K562 (cell line): ENCODE data around the gene MRPL42. TPM values are rescaled to one million over a fixed set of nuclear protein-coding genes. Genes with fewer than 3 reads are reported as not detected.

Experiments used
- ATAC-seq: fragments of 200-7000 bp; cut with Tn5 transposase; 3 replicates; pipeline ENCODE4 v1.9.1; 2020; ENCODE audit warnings: moderate library complexity
- BruUV-seq: library from RNA; stranded (reverse); fragments of 400-500 nt; replicated peaks from 2 replicates; lab custom pipeline; 2021; lab: Mats Ljungman, UMichigan
- CTCF ChIA-PET: fragments of 300-600 bp; formaldehyde crosslinking; extraction: SDS; loops from one replicate; lab custom pipeline; 2021; ENCODE audit warnings: low intra/inter-chr PET ratio; lab: Yijun Ruan, JAX
- POLR2A ChIA-PET: fragments of 300-600, 350-650 bp; sonication (Branson Sonifier 250); formaldehyde crosslinking; extraction: SDS; loops from one replicate; lab custom pipeline; 2021; ENCODE audit warnings: antibody characterized with exemption, inconsistent platforms; lab: Yijun Ruan, JAX
- DNase-seq, 4 experiments: peaks; one replicate each; pipeline versions ENCODE4 v3.0.0 to v3.0.0-alpha.2; 2011 to 2018; ENCODE audit warnings: low spot score in 3 of 4, mixed read lengths in 3 of 4; ENCODE audit errors: extremely low read depth in 1 of 4
- FAIRE-seq: peaks from 2 replicates; lab custom pipeline; 2011; peaks lifted over from hg19 to GRCh38; lab: Jason Lieb, UNC
- H2AFZ ChIP-seq: 2 replicates; pipeline ENCODE4 v1.6.0; 2011; ENCODE audit warnings: low read depth, low read length, control low read depth, inconsistent platforms
- H3K27ac ChIP-seq: fragments of 200-600 bp; 3 replicates; pipeline ENCODE4 v1.8.0; 2011; ENCODE audit warnings: low read depth, mild to moderate bottlenecking, control low read depth, inconsistent platforms, low read length, moderate library complexity, mixed read lengths; ENCODE audit errors: extremely low read depth
- H3K27me3 ChIP-seq, 2 experiments: fragments of 300-600 bp in 1 of 2; 2 replicates in 1 of 2; 3 replicates in 1 of 2; pipeline versions ENCODE4 v1.6.0 to v1.8.0; 2011; ENCODE audit warnings: inconsistent platforms in 2 of 2, low read length in 2 of 2, mild to moderate bottlenecking in 1 of 2, mixed read lengths in 1 of 2, moderate library complexity in 1 of 2; ENCODE audit not compliant: control insufficient read depth in 2 of 2, insufficient read depth in 2 of 2
- H3K36me3 ChIP-seq: fragments of 300-600 bp; 3 replicates; pipeline ENCODE4 v1.8.0; 2011; ENCODE audit warnings: mild to moderate bottlenecking, low read length, inconsistent platforms; ENCODE audit not compliant: control insufficient read depth, insufficient read depth
- H3K4me1 ChIP-seq, 2 experiments: fragments of 200-600 bp in 1 of 2; replicated peaks in 1 of 2; 2 replicates in 1 of 2; 3 replicates in 1 of 2; pipeline versions ENCODE4 v1.5.1 to v1.8.0; 2011; ENCODE audit warnings: inconsistent platforms in 2 of 2, low read length in 2 of 2, mild to moderate bottlenecking in 1 of 2, mixed read lengths in 1 of 2, moderate library complexity in 1 of 2; ENCODE audit not compliant: control insufficient read depth in 2 of 2, insufficient read depth in 2 of 2
- H3K4me2 ChIP-seq: 2 replicates; pipeline ENCODE4 v1.6.1; 2011; ENCODE audit warnings: low read length, control low read depth, inconsistent platforms, mixed read lengths; ENCODE audit not compliant: insufficient read depth
- H3K4me3 ChIP-seq: fragments of 200-600 bp; sonication (generic), shearing (Covaris generic); 2 replicates; pipeline ENCODE4 v1.5.1; 2016; ENCODE audit warnings: control low read depth, inconsistent platforms
- H3K79me2 ChIP-seq: fragments of 200-600 bp; 3 replicates; pipeline ENCODE4 v1.8.0; 2011; ENCODE audit warnings: low read length, inconsistent platforms; ENCODE audit not compliant: control insufficient read depth, insufficient read depth
- H3K9ac ChIP-seq, 2 experiments: 2 replicates each; pipeline versions ENCODE4 v1.6.0 to v1.6.1; 2011; ENCODE audit warnings: low read depth in 2 of 2, low read length in 2 of 2, control low read depth in 1 of 2, inconsistent platforms in 1 of 2, mild to moderate bottlenecking in 1 of 2, mixed read lengths in 1 of 2; ENCODE audit not compliant: insufficient read depth in 1 of 2
- H3K9me1 ChIP-seq: one replicate; pipeline ENCODE4 v1.6.0; 2011; ENCODE audit warnings: inconsistent platforms, mild to moderate bottlenecking, low read length, moderate library complexity; ENCODE audit not compliant: control insufficient read depth, insufficient read depth
- H3K9me3 ChIP-seq: replicated peaks from 2 replicates; pipeline ENCODE4 v1.5.1; 2011; ENCODE audit warnings: low read depth, low read length, inconsistent platforms; ENCODE audit not compliant: control insufficient read depth, insufficient read depth
- H4K20me1 ChIP-seq: replicated peaks from 2 replicates; pipeline ENCODE4 v1.6.1; 2011; ENCODE audit warnings: low read length, inconsistent platforms, mixed read lengths; ENCODE audit not compliant: control insufficient read depth, insufficient read depth
- ARID2 ChIP-seq: fragments of 450-650 bp; IDR thresholded peaks from 2 replicates; pipeline ENCODE4 v1.6.1; 2017; ENCODE audit warnings: antibody characterized with exemption, mild to moderate bottlenecking
- BCLAF1 ChIP-seq, 2 experiments: fragments of 450-650 bp in 1 of 2; IDR thresholded peaks; 2 replicates each; pipeline ENCODE4 v1.6.1; 2011 to 2017; ENCODE audit warnings: low read depth in 2 of 2, antibody characterized with exemption in 1 of 2, borderline replicate concordance in 1 of 2, low read length in 1 of 2, mild to moderate bottlenecking in 1 of 2, mixed read lengths in 1 of 2; ENCODE audit not compliant: control insufficient read depth in 1 of 2
- CHCHD3 ChIP-seq: fragments of 250-450 bp; sonication (Bioruptor Pico); IDR thresholded peaks from 2 replicates; pipeline ENCODE4 v2.1.2; 2022; ENCODE audit warnings: mild to moderate bottlenecking
- GTF2F1 ChIP-seq: IDR thresholded peaks from 2 replicates; pipeline ENCODE4 v1.6.1; 2011; ENCODE audit warnings: low read depth, low read length, improper control_type of control experiment
- HLTF ChIP-seq: fragments of 450-650 bp; IDR thresholded peaks from 2 replicates; pipeline ENCODE4 v1.6.1; 2016
- KLF1 ChIP-seq: fragments of 450-650 bp; IDR thresholded peaks from 2 replicates; pipeline ENCODE4 v1.6.1; 2016; ENCODE audit warnings: missing genetic modification characterization, missing compliant biosample characterization
- OTX1 ChIP-seq: fragments of 450-650 bp; formaldehyde crosslinking; IDR thresholded peaks from 2 replicates; pipeline ENCODE4 v1.4.0; 2022; ENCODE audit warnings: mild to moderate bottlenecking
- SIRT6 ChIP-seq: IDR thresholded peaks from one replicate; pipeline ENCODE4 v1.6.1; 2012; ENCODE audit warnings: low read depth, mild to moderate bottlenecking, control low read depth, inconsistent platforms, low read length, moderate library complexity
- SP2 ChIP-seq: IDR thresholded peaks from 2 replicates; pipeline ENCODE4 v1.6.1; 2011; ENCODE audit warnings: mild to moderate bottlenecking, low read depth, low read length, moderate library complexity; ENCODE audit not compliant: poor library complexity, severe bottlenecking; ENCODE audit errors: extremely low read depth
- TEAD2 ChIP-seq: fragments of 450-650 bp; IDR thresholded peaks from 2 replicates; pipeline ENCODE4 v1.6.1; 2016; ENCODE audit warnings: missing genetic modification characterization, control low read depth, missing compliant biosample characterization
- ZBTB26 ChIP-seq: fragments of 450-650 bp; formaldehyde crosslinking; IDR thresholded peaks from 2 replicates; pipeline ENCODE4 v1.4.0; 2022; ENCODE audit warnings: missing genetic modification characterization
- ZBTB8A ChIP-seq: fragments of 450-650 bp; IDR thresholded peaks from 2 replicates; pipeline ENCODE4 v1.6.1; 2018; ENCODE audit warnings: mild to moderate bottlenecking, moderate library complexity; ENCODE audit not compliant: partially characterized antibody
- ZFP36 ChIP-seq: fragments of 150-350 bp; IDR thresholded peaks from 2 replicates; pipeline ENCODE4 v1.6.1; 2018; ENCODE audit warnings: low read length, low read depth; ENCODE audit not compliant: partially characterized antibody
- ZNF12 ChIP-seq: sonication (generic); formaldehyde crosslinking; IDR thresholded peaks from 2 replicates; pipeline ENCODE4 v1.4.0; 2020; ENCODE audit warnings: mild to moderate bottlenecking, missing genetic modification reagents
- ZNF184 ChIP-seq: sonication (generic); formaldehyde crosslinking; IDR thresholded peaks from 2 replicates; pipeline ENCODE4 v1.5.0; 2020; ENCODE audit warnings: missing genetic modification reagents
- ZNF449 ChIP-seq: fragments of 250-450 bp; sonication (Bioruptor Pico); IDR thresholded peaks from 2 replicates; pipeline ENCODE4 v1.8.0; 2022; ENCODE audit warnings: moderate library complexity, mild to moderate bottlenecking, inconsistent platforms
- WGBS: fragments of 100-300 bp; shearing (Covaris generic); methylation state at CpG from one replicate; pipeline ENCODE4 v1.1.6; 2016; ENCODE audit warnings: low coverage, mixed read lengths; ENCODE audit not compliant: insufficient coverage; ENCODE audit errors: missing lambda C conversion rate; 5-methylcytosine and 5-hydroxymethylcytosine counted together
- in situ Hi-C: fragments of 300-500 bp; cut with MboI; formaldehyde crosslinking; loops from 4 replicates; pipeline ENCODE4 v1.15.0; 2018; ENCODE audit warnings: inconsistent platforms, mixed read lengths
- intact Hi-C: fragments of 100-400 bp; cut with micrococcal nuclease; formaldehyde crosslinking; loops from 2 replicates; pipeline ENCODE4 v1.14.2; 2022
- polyA plus RNA-seq, 8 experiments: library from polyadenylated mRNA; depleted of rRNA in 4 of 8; stranded (reverse) in 5 of 8; unstranded in 3 of 8; fragments of >200 nt; fragmentation: Nextera tagmentation in 2 of 8; fragmentation: Illumina TruSeq in 1 of 8; extraction: Ambion mirVana in 2 of 8; extraction: Trizol in 1 of 8; gene quantifications; 2 replicates each; pipeline versions ENCODE4 v1.2.1 to v1.2.3, GENCODE V29; 2011 to 2014; ENCODE audit warnings: inconsistent platforms in 1 of 8, missing spikeins in 1 of 8
- total RNA-seq, 7 experiments: library from RNA; depleted of rRNA in 6 of 7; stranded (reverse); fragments of >200 nt in 6 of 7; fragmentation: Illumina TruSeq in 2 of 7; extraction: Trizol in 2 of 7; gene quantifications; 2 replicates each; pipeline versions ENCODE4 v1.2.1 to v1.2.3, GENCODE V29; 2011 to 2021; ENCODE audit warnings: low replicate concordance in 1 of 7

Gene MRPL42
- total and polyA plus RNA-seq, 9 of the 15 experiments (the other 6 are each of a cell fraction or from before 2014, with no cell fraction given), result 104 to 806 (median 218) TPM

GRCh38 chr12:93524386-93525133 lies 57.2 kb downstream of the MRPL42 start:
- intact Hi-C loops, result loop anchor here (2.0 to 10.0 kb wide), 3 partner anchors 43 to 450 kb away; no protein-coding TSS in a partner anchor
- H3K4me1 ChIP-seq, result no peaks in the 10 kb centered on the region
- no peak overlapping the region for H2AFZ ChIP-seq
- no peaks in the 10 kb centered on the region for H4K20me1 ChIP-seq
- in situ Hi-C loops, result loop anchor here (25.0 kb wide), 1 partner anchor 1013 kb away; no protein-coding TSS in a partner anchor
- no TSS peak for BruUV-seq
- H3K4me2 ChIP-seq, result no peak overlapping the region
- no peaks in the 10 kb centered on the region for H3K79me2 ChIP-seq
- DNase-seq, result no peak
- no peak overlapping the region for H3K9ac ChIP-seq
- no peaks in the 10 kb centered on the region for H3K27me3 ChIP-seq
- no peaks in the 10 kb centered on the region for H3K9me3 ChIP-seq
- 37% methylated on average over 10 of the region's 10 CpGs for WGBS
- H3K36me3 ChIP-seq, result no peaks in the 10 kb centered on the region
- ATAC-seq, result no peak
- CTCF ChIA-PET, result interaction anchor here (0.6 to 1.5 kb wide), 3 partner anchors 576 to 1186 kb away, joined by 3 to 6 read pairs (median 3); no protein-coding TSS in a partner anchor
- no peak for FAIRE-seq
- H3K9me1 ChIP-seq, result no peaks in the 10 kb centered on the region
- no peak for TF ChIP-seq ZBTB26
- no peak for TF ChIP-seq SP2
- no peak for TF ChIP-seq OTX1 (CRISPR knock-in tag)
- TF ChIP-seq ZBTB8A, result no peak
- TF ChIP-seq ZFP36, result no peak
- TF ChIP-seq TEAD2, result no peak
- no peak for TF ChIP-seq BCLAF1 (IDR thresholded peaks at IDR 0.05; ENCODE audit: borderline replicate concordance in 1 of 2, control insufficient read depth in 1 of 2, low read depth in 2 of 2, low read length in 1 of 2)
- no peak for TF ChIP-seq SIRT6
- no peak for TF ChIP-seq ZNF449
- no peak for TF ChIP-seq GTF2F1
- TF ChIP-seq ZNF12 (CRISPR knock-in tag), result no peak
- no peak for TF ChIP-seq ZNF184
- no peak for TF ChIP-seq CHCHD3 (CRISPR knock-in tag)
- no peak for TF ChIP-seq KLF1 (tag)
- TF ChIP-seq HLTF, result no peak
- TF ChIP-seq ARID2, result no peak
- POLR2A ChIA-PET, result interaction anchor here (0.9 kb wide), 1 partner anchor 12 kb away, joined by 3 read pairs; no protein-coding TSS in a partner anchor
- no peak overlapping the region for H3K4me3 ChIP-seq
- no peak overlapping the region for H3K27ac ChIP-seq
